Measurements from ENCODE around the gene NMT2.
"Not testable (repeated sequence)": the region's sequence is repeated elsewhere in the genome, so short reads cannot be mapped to it uniquely, and the experiment has no call there.

Gene NMT2

DNA sequence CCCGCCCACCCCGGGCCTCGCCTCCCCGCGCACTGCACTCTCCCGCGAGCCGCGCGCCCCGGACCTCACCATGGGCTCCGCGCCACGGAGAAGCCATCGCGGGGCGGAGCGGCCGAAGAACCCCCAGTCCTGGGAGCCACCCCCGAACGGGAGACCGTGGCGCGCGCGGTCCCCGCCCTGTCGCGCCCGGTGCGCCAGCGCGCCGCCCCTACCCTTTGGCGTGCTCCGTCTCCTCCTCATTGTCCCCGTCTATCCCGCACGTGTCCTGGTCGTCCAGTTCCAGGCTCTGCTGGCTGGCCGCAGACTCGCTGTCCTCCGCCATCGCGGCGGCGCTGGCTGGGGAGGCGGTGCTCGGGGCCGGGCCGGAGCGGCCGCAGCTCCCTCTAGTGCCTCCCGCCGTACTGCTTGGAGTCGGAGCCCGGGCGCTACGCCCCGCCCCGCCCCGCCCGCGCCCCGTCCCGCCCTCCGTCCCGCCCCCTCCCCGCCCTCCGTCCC is at the start of gene NMT2:
Gene NMT2, minus strand, starts transcription at position 403 of the 495 bp plus-strand sequence. Its CDS starts 81 bp downstream, at position 322.
- Histone ChIP-seq H3K27ac (ENCODE audit: low read length) (peak within 1 kb of the TSS; percentile 46), H3K36me3 (ENCODE audit: control insufficient read depth in 2 of 2, insufficient read depth in 2 of 2, low read length in 2 of 2) (no peaks in the 10 kb centered on the region), H3K4me1 (ENCODE audit: control insufficient read depth, insufficient read depth, low read length) (peaks cover 13% of the 10 kb centered on the region), H3K27me3 (ENCODE audit: control insufficient read depth in 1 of 2, insufficient read depth in 2 of 2, low read length in 2 of 2) (no peaks in the 10 kb centered on the region), H3K4me3 (ENCODE audit: low read length in 2 of 2) (peak within 1 kb of the TSS; percentile 77 to 92), H3K9ac (ENCODE audit: low read length in 2 of 2) (peak within 1 kb of the TSS; percentile 61 to 73), H3K9me3 (ENCODE audit: control insufficient read depth in 2 of 2, low read length in 2 of 2) (no peaks in the 10 kb centered on the region)

DNA sequence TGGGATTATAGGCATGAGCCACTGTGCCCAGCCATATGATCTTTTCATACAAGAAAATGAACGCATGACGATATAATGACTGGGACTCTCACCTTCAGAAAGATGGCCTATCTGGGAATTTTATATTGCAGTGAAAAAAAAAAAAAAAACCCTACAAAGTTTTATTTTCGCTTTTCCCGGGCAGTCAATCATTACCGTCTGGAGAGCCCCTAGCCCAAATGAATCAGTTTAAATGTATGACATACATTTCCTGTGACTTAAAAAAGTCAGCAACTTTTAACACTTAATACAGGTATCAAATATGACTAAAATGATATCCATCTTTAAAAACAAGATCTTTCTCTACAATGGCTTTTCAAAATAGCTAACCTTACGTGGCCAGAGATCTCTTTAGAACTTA is 48.2 kb upstream of the NMT2 start:
- Histone ChIP-seq H3K27me3 (ENCODE audit: control insufficient read depth in 1 of 2, insufficient read depth in 2 of 2, low read length in 2 of 2) (no peaks in the 10 kb centered on the region), H3K9me3 (ENCODE audit: control insufficient read depth in 2 of 2, low read length in 2 of 2) (peaks cover 0 to 2% of the 10 kb centered on the region in 2 donors), H3K27ac (ENCODE audit: low read length) (no peak overlapping the region), H3K36me3 (ENCODE audit: control insufficient read depth in 2 of 2, insufficient read depth in 2 of 2, low read length in 2 of 2) (peaks cover 0 to 8% of the 10 kb centered on the region in 2 donors), H3K4me1 (ENCODE audit: control insufficient read depth, insufficient read depth, low read length) (no peaks in the 10 kb centered on the region), H3K9ac (ENCODE audit: low read length in 2 of 2) (no peak overlapping the region), H3K4me3 (ENCODE audit: low read length in 2 of 2) (no peak overlapping the region)

DNA sequence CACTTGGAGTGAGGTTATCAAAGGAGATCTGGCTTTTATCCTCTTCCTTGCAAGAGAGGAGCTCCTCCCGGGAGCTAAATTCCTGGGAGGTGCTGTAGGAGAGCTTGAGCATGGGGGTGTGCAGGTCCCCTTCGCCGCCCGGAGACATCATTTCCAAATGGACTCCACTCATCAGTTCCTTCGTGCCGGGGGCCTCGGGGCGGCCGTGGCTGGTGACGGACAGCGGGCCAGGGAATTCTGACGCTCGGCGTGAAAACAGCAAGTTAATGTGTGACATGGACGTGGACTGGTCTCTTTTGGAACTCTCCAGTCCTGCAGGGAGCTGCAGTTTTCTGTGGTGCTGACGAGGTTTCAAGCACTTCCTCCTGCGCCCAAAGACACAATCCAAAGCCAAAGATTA is 45.7 kb upstream of the NMT2 start:
- Histone ChIP-seq H3K9ac (ENCODE audit: low read length in 2 of 2) (no peak overlapping the region), H3K9me3 (ENCODE audit: control insufficient read depth in 2 of 2, low read length in 2 of 2) (peaks cover 0 to 2% of the 10 kb centered on the region in 2 donors), H3K4me1 (ENCODE audit: control insufficient read depth, insufficient read depth, low read length) (peaks cover 3% of the 10 kb centered on the region), H3K4me3 (ENCODE audit: low read length in 2 of 2) (no peak overlapping the region), H3K27me3 (ENCODE audit: control insufficient read depth in 1 of 2, insufficient read depth in 2 of 2, low read length in 2 of 2) (no peaks in the 10 kb centered on the region), H3K36me3 (ENCODE audit: control insufficient read depth in 2 of 2, insufficient read depth in 2 of 2, low read length in 2 of 2) (peaks cover 0 to 5% of the 10 kb centered on the region in 2 donors), H3K27ac (ENCODE audit: low read length) (no peak overlapping the region)

DNA sequence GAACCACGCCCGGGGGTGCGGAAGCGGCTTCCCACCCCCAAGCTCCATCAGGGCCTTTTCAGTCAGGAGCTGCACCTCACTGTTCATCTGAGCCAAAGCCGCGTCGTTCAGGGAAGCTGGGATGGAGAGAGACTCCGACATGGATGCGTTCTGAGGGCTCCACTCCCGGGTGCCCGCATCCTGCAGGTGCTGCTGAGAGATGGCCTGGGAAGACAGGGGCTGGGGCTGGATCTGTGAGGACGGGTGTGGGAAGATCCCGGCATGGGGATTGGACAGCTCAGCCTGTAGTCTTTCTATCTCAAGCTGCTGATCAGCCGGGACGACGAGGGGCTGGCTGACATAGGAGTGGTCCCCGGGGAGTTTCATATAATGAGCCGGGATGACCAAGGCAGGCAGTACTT is 45.0 kb upstream of the NMT2 start:
- H3K27me3 ChIP-seq (ENCODE audit: control insufficient read depth in 1 of 2, insufficient read depth in 2 of 2, low read length in 2 of 2) = no peaks in the 10 kb centered on the region
- H3K36me3 ChIP-seq (ENCODE audit: control insufficient read depth in 2 of 2, insufficient read depth in 2 of 2, low read length in 2 of 2) = peaks cover 0 to 5% of the 10 kb centered on the region in 2 donors
- H3K4me1 ChIP-seq (ENCODE audit: control insufficient read depth, insufficient read depth, low read length) = peaks cover 3% of the 10 kb centered on the region
- peaks cover 0 to 2% of the 10 kb centered on the region in 2 donors for H3K9me3 ChIP-seq (ENCODE audit: control insufficient read depth in 2 of 2, low read length in 2 of 2)
- no peak overlapping the region for H3K27ac ChIP-seq (ENCODE audit: low read length)
- no peak overlapping the region for H3K4me3 ChIP-seq (ENCODE audit: low read length in 2 of 2)
- no peak overlapping the region for H3K9ac ChIP-seq (ENCODE audit: low read length in 2 of 2)

DNA sequence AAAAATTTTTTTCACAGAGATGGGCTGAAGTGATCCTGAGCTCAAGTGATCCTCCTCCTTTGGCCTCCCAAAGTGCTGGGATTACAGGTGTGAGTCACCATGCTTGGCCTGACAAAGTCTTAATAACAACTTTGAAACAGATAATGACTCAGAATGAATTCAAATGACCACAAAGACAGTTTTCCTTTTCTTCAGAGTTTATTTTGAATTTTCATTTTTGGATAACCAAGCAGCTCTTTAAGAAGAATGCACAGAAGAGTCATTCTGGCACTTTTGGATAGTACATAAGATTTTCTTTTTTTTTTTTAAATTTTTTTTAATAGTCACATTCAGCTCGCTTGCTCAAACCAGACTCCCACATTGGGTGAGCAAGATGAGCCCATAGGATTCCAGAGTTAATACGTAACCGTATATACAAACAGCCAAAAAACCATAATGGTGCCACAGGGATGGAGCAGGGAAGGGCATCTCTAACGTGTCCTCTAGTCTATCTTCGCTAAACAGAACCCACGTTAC is 43.0 kb upstream of the NMT2 start:
- peaks cover 0 to 2% of the 10 kb centered on the region in 2 donors for H3K9me3 ChIP-seq (ENCODE audit: control insufficient read depth in 2 of 2, low read length in 2 of 2)
- no peaks in the 10 kb centered on the region for H3K27me3 ChIP-seq (ENCODE audit: control insufficient read depth in 1 of 2, insufficient read depth in 2 of 2, low read length in 2 of 2)
- H3K36me3 ChIP-seq (ENCODE audit: control insufficient read depth in 2 of 2, insufficient read depth in 2 of 2, low read length in 2 of 2) = peaks cover 0 to 5% of the 10 kb centered on the region in 2 donors
- no peak overlapping the region for H3K27ac ChIP-seq (ENCODE audit: low read length)
- no peak overlapping the region for H3K4me3 ChIP-seq (ENCODE audit: low read length in 2 of 2)
- H3K4me1 ChIP-seq (ENCODE audit: control insufficient read depth, insufficient read depth, low read length) = peaks cover 3% of the 10 kb centered on the region
- no peak overlapping the region for H3K9ac ChIP-seq (ENCODE audit: low read length in 2 of 2)

DNA sequence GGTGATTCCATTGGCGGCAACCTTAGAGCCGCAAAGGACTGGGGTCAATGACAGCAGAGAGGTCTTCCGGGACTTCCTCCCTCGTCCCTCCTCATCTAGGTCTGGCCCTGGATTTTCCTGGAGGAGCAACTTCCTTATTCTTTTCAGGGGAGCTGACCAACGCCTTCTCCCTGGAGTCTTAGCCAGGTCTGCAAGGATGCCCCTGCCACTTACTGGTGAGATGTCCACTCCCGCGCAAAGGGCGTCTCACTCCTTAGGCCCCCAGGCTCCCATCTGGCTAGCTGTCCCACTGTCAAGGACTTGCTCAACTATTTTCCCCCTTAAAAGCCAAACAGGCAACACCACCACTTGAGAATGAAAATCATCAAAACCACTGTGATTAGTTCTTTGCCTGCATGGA is 42.0 kb upstream of the NMT2 start:
- Histone ChIP-seq H3K9me3 (ENCODE audit: control insufficient read depth in 2 of 2, low read length in 2 of 2) (peaks cover 0 to 2% of the 10 kb centered on the region in 2 donors), H3K27me3 (ENCODE audit: control insufficient read depth in 1 of 2, insufficient read depth in 2 of 2, low read length in 2 of 2) (no peaks in the 10 kb centered on the region), H3K4me1 (ENCODE audit: control insufficient read depth, insufficient read depth, low read length) (peaks cover 3% of the 10 kb centered on the region), H3K27ac (ENCODE audit: low read length) (no peak overlapping the region), H3K36me3 (ENCODE audit: control insufficient read depth in 2 of 2, insufficient read depth in 2 of 2, low read length in 2 of 2) (peaks cover 0 to 5% of the 10 kb centered on the region in 2 donors), H3K9ac (ENCODE audit: low read length in 2 of 2) (no peak overlapping the region), H3K4me3 (ENCODE audit: low read length in 2 of 2) (no peak overlapping the region)

DNA sequence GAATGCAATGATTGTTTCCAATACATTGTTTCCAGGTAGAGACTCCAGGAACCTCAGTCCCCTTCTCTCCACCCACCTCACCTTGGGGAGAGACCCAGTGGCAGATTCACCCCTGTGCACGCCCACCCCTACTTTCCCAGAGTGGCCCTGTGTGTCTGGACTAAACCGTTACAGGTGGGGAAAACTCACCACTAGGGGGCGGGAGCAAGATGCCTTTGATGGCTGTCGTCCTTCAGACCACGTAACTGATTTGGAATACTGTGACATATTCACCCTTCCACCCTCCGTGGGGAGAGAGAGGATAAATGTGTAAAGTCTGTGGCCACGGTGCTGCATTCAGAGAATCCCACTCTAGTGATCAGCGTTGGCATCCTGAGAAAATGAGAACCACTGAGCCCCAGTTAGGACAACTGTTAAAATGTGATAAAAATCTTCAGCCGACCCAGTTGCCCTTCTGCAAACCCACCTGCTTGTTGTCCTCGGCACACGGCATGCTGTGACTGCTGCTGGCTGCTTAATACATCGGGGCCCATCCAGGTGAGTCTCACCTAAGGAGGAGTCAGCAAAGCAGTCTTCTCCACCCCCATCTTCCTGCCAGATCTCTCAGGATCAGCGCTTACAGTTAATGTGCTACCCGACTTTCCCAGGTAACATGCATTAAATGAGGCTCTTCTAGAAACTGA is 41.5 kb upstream of the NMT2 start:
- Histone ChIP-seq H3K4me3 (ENCODE audit: low read length in 2 of 2) (peak overlapping the region; percentile 33 to 47), H3K9me3 (ENCODE audit: control insufficient read depth in 2 of 2, low read length in 2 of 2) (peaks cover 0 to 2% of the 10 kb centered on the region in 2 donors), H3K27ac (ENCODE audit: low read length) (no peak overlapping the region), H3K36me3 (ENCODE audit: control insufficient read depth in 2 of 2, insufficient read depth in 2 of 2, low read length in 2 of 2) (peaks cover 0 to 5% of the 10 kb centered on the region in 2 donors), H3K9ac (ENCODE audit: low read length in 2 of 2) (no peak overlapping the region), H3K4me1 (ENCODE audit: control insufficient read depth, insufficient read depth, low read length) (peaks cover 3% of the 10 kb centered on the region), H3K27me3 (ENCODE audit: control insufficient read depth in 1 of 2, insufficient read depth in 2 of 2, low read length in 2 of 2) (no peaks in the 10 kb centered on the region)

DNA sequence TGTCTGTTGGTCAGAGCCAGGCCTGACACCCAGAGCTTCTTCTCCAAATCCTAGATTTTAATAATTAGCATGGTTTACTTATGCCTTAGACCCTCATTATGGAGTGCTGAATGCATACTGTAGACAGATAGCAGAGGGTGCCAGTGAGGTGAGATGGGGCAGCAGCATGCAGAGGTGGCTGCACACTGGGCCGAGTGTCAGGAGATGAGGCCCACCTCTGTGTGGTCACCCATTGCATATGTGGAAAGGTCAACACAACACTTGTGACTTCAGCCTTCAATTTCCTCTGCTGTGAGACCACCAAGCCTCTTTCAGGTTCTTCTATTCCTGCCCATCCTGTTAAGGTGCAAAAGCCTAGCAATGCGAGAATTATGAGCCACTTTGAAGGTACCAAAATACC is 39.7 kb upstream of the NMT2 start:
- Histone ChIP-seq H3K27me3 (ENCODE audit: control insufficient read depth in 1 of 2, insufficient read depth in 2 of 2, low read length in 2 of 2) (no peaks in the 10 kb centered on the region), H3K9me3 (ENCODE audit: control insufficient read depth in 2 of 2, low read length in 2 of 2) (peaks cover 0 to 2% of the 10 kb centered on the region in 2 donors), H3K4me1 (ENCODE audit: control insufficient read depth, insufficient read depth, low read length) (peaks cover 3% of the 10 kb centered on the region), H3K27ac (ENCODE audit: low read length) (no peak overlapping the region), H3K36me3 (ENCODE audit: control insufficient read depth in 2 of 2, insufficient read depth in 2 of 2, low read length in 2 of 2) (peaks cover 0 to 3% of the 10 kb centered on the region in 2 donors), H3K9ac (ENCODE audit: low read length in 2 of 2) (no peak overlapping the region), H3K4me3 (ENCODE audit: low read length in 2 of 2) (no peak overlapping the region)

DNA sequence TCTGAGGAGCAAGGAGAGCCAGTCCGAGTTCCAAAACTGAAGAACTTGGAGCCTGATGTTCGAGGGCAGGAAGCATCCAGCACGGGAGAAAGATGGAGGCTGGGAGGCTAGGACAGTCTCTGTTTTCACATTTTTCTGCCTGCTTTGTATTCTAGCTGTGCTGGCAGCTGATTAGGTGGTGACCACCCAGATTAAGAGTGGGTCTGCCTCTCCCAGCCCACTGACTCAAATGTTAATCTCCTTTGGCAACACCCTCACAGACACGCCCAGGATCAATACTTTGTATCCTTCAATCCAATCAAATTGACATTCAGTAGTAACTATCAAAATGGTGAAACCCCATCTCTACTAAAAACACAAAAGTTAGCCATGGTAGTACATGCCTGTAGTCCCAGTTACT is 38.9 kb upstream of the NMT2 start:
- not testable (repeated sequence) for H3K9ac ChIP-seq (ENCODE audit: low read length in 2 of 2); H3K36me3 ChIP-seq (ENCODE audit: control insufficient read depth in 2 of 2, insufficient read depth in 2 of 2, low read length in 2 of 2); H3K9me3 ChIP-seq (ENCODE audit: control insufficient read depth in 2 of 2, low read length in 2 of 2); H3K4me1 ChIP-seq (ENCODE audit: control insufficient read depth, insufficient read depth, low read length); H3K27me3 ChIP-seq (ENCODE audit: control insufficient read depth in 1 of 2, insufficient read depth in 2 of 2, low read length in 2 of 2); H3K4me3 ChIP-seq (ENCODE audit: low read length in 2 of 2); H3K27ac ChIP-seq (ENCODE audit: low read length)

DNA sequence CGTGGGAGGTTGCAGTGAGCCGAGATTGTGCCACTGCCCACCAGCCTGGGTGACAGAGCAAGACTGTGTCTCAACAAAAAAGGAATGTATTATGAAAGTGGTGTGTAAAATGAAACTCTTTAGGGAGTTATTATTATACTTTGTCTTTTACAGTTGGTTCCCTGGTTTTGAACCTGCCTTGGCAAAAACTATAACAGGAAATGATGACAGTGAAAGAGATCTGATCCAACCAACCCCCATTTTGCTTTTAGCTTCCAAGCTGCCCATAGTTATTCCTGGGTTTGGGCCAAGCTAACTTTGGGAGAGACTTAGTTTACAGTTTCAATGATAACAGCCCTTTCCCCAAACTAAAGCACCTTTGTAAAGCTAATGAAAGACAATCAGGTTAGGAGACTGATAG is 34.1 kb upstream of the NMT2 start:
- Histone ChIP-seq H3K4me3 (ENCODE audit: low read length in 2 of 2) (no peak overlapping the region), H3K9ac (ENCODE audit: low read length in 2 of 2) (no peak overlapping the region), H3K9me3 (ENCODE audit: control insufficient read depth in 2 of 2, low read length in 2 of 2) (no peaks in the 10 kb centered on the region), H3K4me1 (ENCODE audit: control insufficient read depth, insufficient read depth, low read length) (no peaks in the 10 kb centered on the region), H3K27me3 (ENCODE audit: control insufficient read depth in 1 of 2, insufficient read depth in 2 of 2, low read length in 2 of 2) (no peaks in the 10 kb centered on the region), H3K36me3 (ENCODE audit: control insufficient read depth in 2 of 2, insufficient read depth in 2 of 2, low read length in 2 of 2) (no peaks in the 10 kb centered on the region), H3K27ac (ENCODE audit: low read length) (no peak overlapping the region)

DNA sequence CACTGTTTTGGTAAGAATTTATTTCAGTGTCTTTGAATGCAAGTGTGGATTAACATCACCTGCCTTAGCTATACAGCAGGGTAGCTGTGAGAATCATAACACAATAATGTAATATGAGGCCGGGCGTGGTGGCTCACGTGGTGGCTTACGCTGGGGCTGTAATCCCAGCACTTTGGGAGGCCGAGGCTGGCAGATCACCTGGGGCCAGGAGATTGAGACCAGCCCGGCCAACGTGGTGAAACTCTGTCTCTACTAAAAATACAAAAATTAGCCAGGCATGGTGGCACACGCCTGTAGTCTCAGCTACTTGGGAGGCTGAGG is 33.8 kb upstream of the NMT2 start:
- not testable (repeated sequence) for H3K9me3 ChIP-seq (ENCODE audit: control insufficient read depth in 2 of 2, low read length in 2 of 2); H3K4me3 ChIP-seq (ENCODE audit: low read length in 2 of 2); H3K9ac ChIP-seq (ENCODE audit: low read length in 2 of 2); H3K27ac ChIP-seq (ENCODE audit: low read length); H3K36me3 ChIP-seq (ENCODE audit: control insufficient read depth in 2 of 2, insufficient read depth in 2 of 2, low read length in 2 of 2); H3K4me1 ChIP-seq (ENCODE audit: control insufficient read depth, insufficient read depth, low read length); H3K27me3 ChIP-seq (ENCODE audit: control insufficient read depth in 1 of 2, insufficient read depth in 2 of 2, low read length in 2 of 2)

Data from stomach smooth muscle (tissue), 2 donors.